ENCODE data around the gene ITIH3. TPM values are rescaled to one million over a fixed set of nuclear protein-coding genes. Genes with fewer than 3 reads are reported as not detected.

Gene ITIH3, protein sequence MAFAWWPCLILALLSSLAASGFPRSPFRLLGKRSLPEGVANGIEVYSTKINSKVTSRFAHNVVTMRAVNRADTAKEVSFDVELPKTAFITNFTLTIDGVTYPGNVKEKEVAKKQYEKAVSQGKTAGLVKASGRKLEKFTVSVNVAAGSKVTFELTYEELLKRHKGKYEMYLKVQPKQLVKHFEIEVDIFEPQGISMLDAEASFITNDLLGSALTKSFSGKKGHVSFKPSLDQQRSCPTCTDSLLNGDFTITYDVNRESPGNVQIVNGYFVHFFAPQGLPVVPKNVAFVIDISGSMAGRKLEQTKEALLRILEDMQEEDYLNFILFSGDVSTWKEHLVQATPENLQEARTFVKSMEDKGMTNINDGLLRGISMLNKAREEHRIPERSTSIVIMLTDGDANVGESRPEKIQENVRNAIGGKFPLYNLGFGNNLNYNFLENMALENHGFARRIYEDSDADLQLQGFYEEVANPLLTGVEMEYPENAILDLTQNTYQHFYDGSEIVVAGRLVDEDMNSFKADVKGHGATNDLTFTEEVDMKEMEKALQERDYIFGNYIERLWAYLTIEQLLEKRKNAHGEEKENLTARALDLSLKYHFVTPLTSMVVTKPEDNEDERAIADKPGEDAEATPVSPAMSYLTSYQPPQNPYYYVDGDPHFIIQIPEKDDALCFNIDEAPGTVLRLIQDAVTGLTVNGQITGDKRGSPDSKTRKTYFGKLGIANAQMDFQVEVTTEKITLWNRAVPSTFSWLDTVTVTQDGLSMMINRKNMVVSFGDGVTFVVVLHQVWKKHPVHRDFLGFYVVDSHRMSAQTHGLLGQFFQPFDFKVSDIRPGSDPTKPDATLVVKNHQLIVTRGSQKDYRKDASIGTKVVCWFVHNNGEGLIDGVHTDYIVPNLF
- not detected in 2 replicates for total RNA-seq

DNA sequence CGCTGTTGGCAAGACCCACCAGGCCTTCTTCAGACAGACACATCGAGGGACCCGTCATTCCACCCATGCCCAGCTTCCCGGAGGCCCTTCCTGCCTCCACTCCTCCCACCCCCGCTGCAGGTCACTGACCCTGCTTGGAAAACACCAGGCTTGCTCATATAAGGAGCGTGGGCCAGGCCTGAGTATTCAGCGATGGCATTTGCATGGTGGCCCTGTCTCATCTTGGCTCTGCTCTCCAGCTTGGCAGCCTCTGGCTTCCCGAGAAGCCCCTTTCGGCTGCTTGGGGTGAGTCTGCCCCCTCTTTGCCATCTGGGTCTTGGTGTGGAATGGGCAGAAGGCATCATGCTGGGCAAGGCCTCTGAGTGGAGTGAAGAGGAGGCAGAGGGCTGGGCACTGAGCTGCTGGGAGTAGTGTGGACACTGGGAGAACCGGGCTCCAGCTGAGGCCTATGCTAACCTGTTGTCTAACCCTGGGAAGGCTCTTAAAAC lies at the start of gene ITIH3:
Gene ITIH3, plus strand, starts transcription at position 185 of the 488 bp plus-strand sequence. Its CDS starts 8 bp downstream, at position 193.

DNA sequence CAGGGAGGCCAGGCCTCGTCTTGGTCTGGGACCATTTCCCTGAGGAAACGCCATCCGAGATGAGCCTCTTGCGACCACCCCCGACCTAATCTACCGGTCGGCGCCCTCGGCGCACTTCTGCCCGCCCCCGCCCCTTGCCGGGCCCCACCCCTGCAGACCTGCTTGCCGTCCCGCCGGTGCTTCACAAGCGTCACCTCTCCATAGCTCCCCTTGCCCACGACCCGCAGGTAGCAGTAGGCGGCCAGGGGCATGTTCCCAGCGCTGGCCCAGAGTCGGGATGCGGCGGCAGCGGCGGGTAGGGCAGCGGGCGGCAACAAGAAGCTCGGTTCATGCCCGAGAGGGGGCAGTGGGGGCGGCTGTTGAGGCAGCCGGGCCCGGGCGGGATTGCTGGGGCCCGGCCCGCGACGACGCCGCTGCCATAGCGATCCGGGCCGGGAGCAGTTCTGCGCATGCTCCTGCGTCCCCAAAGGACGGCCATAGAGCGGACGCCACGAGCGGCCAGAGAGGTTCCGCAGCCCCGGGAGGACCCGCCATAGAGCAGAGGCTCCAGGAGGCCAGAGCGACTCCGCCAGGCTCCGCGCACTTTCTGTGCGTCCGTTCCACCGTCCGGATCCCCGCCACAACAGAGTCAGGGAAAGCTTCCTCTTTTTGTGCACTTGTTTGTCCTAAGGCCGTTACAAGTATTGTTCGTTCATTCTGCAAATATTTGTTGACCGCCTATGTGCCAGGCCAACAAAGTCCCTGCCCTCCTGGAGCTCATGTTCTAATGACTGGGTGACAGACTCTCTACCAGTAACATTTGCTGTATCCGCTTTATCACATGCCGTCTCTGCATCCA lies 23.9 kb upstream of the ITIH3 start, which contains the start of gene NEK4:
Gene NEK4, minus strand, starts transcription at position 445 of the 838 bp plus-strand sequence. Its CDS starts 194 bp downstream, at position 251.

DNA sequence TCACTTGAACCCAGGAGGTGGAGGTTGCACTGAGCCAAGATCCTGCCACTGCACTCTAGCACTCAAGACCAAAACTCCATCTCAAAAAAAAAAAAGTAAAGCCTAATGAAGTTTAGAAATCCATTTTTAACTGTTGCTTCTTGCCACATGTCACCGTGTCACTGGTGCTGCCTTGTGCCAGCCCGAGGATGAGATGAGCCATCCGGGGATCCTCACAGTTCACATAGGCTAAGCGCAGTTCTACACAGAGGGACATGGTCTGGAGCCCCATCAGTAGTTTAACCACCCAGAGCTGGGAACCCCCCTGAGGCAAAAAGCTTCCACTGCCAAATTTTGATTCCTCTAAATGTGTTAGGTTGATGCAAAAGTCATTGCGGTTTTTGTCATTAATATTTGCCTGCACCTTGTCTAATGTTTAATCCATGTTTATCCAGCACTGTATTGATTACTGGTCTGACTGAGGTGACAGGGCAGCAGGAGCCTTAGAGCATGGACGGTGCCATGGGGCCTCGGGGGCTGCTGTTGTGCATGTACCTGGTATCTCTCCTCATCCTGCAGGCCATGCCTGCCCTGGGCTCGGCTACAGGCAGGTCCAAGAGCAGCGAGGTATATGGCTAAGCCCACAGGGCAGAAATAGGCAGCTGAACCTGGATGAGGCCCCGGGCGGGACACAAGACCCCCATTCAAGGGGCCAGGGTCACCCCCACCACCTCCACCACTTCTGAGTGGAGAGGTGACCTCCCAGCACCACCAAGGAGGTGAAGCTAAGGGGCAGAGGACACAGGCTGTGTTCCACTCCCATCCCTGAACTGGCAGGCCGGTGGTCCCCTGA lies 17.3 kb upstream of the ITIH3 start, which contains the start of gene ITIH1:
Gene ITIH1, plus strand, starts transcription at position 473 of the 832 bp plus-strand sequence. Its CDS starts 17 bp downstream, at position 490.

DNA sequence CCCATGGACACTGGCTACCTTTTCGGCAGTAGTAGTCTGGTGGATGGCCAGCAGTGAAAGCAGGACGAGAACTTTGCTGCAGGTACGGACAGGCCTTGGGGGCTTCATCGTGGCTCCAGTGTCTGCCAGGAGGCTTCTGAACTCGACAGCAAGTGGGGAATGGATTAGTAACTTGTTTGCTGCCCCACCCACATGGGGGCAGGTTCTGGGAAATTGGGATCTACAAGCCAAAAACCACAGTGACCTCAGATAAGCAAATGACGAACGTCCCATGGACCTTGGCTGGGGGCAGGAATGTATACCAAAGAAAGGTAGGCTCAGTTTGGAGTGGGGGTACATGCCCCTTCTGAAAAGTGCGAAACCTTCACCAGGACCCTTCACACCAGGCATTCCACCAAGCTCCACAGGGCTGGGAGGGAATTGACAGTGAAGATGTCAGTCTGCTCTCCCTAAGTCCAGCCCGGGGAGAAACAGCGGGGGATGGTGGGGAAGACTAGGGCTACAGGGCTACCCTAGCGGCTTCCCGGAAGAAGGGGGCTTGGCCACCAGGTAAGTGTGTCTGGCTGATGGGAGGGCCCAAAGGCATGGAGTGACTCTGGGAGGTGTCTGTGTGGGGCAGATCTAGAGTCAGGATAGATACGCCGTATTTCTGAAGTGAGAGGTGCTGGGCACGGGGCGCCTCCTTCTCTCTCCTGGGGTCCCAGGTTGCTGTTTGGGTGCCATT lies 36.1 kb downstream of the ITIH3 start, which contains the start of gene ITIH4:
Gene ITIH4, minus strand, starts transcription at position 138 of the 724 bp plus-strand sequence. Its CDS starts 30 bp downstream, at position 108.

DNA sequence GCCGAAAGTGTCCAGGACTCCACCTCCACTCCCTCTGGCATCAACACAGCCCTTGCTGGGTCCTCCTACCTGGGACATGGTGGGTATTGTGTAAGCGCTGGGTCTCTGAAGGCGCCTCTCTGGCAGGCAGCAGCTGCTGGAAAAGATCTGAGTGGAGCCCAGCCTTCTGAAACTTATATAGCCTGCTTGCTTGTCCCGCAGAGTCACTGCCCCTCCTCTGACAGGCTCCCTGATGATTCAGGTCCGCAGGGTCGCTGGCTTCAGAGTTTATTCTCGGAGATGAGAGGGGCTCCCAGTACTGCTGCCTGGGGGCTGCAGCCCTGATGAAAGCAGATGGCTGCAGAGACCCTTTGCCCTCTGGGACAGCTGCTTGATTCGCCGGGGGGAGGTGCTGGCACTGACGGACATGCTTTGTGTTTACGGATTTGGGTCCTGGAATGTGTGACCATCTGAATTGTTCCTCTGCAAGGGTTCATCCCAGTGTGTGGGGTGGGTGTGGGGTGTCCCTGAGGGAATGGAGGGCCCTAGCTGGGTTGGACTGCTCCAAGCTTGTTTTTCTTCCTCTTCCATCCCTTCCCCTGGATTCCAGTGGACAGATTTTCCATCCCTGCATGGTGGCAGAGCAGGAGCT lies 40.4 kb downstream of the ITIH3 start, which contains the start of gene MUSTN1:
Gene MUSTN1, minus strand, starts transcription at position 149 of the 631 bp plus-strand sequence. Its CDS starts 71 bp downstream, at position 78.

Small RNA genes within 50 kb of the gene (small RNA-seq; reads per million reads assigned to genes)
- not detected for gene MIR8064
- gene MUSTN1, result not detected

Other genes starting within 250 kb of the ITIH3 start
- 52.9 and 75.7 TPM in 2 replicates for gene PBRM1, start 108.9 kb upstream of the ITIH3 start, total RNA-seq
- gene GNL3, start 108.8 kb upstream of the ITIH3 start, total RNA-seq, result 121 and 159 TPM in 2 replicates
- 68.8 and 81.9 TPM in 2 replicates for gene GLT8D1, start 89.0 kb upstream of the ITIH3 start, total RNA-seq
- 52.6 and 73.1 TPM in 2 replicates for gene SPCS1, start 88.7 kb upstream of the ITIH3 start, total RNA-seq
- gene NEK4, start 23.9 kb upstream of the ITIH3 start, total RNA-seq, result 22.4 and 35.4 TPM in 2 replicates
- gene ITIH1, start 17.2 kb upstream of the ITIH3 start, total RNA-seq, result not detected in 2 replicates
- gene ITIH4, start 35.9 kb downstream of the ITIH3 start, total RNA-seq, result under 0.01 and 1.8 TPM in 2 replicates
- not detected in 2 replicates for gene MUSTN1, start 40.2 kb downstream of the ITIH3 start, total RNA-seq
- gene STIMATE, start 102.8 kb downstream of the ITIH3 start, total RNA-seq, result 12.9 and 14.5 TPM in 2 replicates